Measurements from ENCODE around the gene KIAA0753. TPM values are rescaled to one million over a fixed set of nuclear protein-coding genes. Genes with fewer than 3 reads are reported as not detected.

Gene KIAA0753
- total and polyA plus RNA-seq, 10 of the 15 experiments (the other 5 are each of a cell fraction or from before 2014, with no cell fraction given): 2.2 to 15.2 (median 7.7) TPM

GRCh38 chr17:6638046-6638908, 2.2 kb downstream of the KIAA0753 start:
- in situ Hi-C loops (cut with MboI): no loop called here
- BruUV-seq (replicated peaks): no TSS peak
- Histone ChIP-seq H3K4me1 (ENCODE audit: control insufficient read depth, insufficient read depth, low read length) (peaks cover 11% of the 10 kb centered on the region; the same call in 1 of the 2 replicates), H4K20me1 (ENCODE audit: control insufficient read depth, insufficient read depth) (no peaks in the 10 kb centered on the region), H3K36me3 (ENCODE audit: control insufficient read depth in 2 of 2, insufficient read depth in 2 of 2, low read length in 1 of 2) (peaks cover 0 to 8% of the 10 kb centered on the region in 2 experiments; a peak in 1 of 4 replicates), H3K9ac (ENCODE audit: control insufficient read depth, insufficient read depth, low read length) (no peak overlapping the region), H3K9me3 (replicated peaks; ENCODE audit: control insufficient read depth, insufficient read depth, low read length) (no peaks in the 10 kb centered on the region; the same call in 2 of the 3 replicates), H3K79me2 (ENCODE audit: control insufficient read depth, insufficient read depth, low read length) (peaks cover 33% of the 10 kb centered on the region), H3K27ac (ENCODE audit: control insufficient read depth, insufficient read depth) (no peak overlapping the region), H3K4me3 (no peak overlapping the region), H3K27me3 (replicated peaks in 1 of 2; ENCODE audit: control insufficient read depth in 2 of 2, insufficient read depth in 2 of 2, low read length in 1 of 2) (no peaks in the 10 kb centered on the region), H2AFZ (ENCODE audit: control insufficient read depth, low read depth, low read length) (no peak overlapping the region), H3K4me2 (ENCODE audit: control insufficient read depth, insufficient read depth) (peak overlapping the region; percentile 88)
- FAIRE-seq: no peak
- TF ChIP-seq ZNF592 (IDR thresholded peaks at IDR 0.05): no peak
- TF ChIP-seq RUNX3 (IDR thresholded peaks at IDR 0.05; ENCODE audit: low read length): 0 out of 2 replicates have a peak, but pooled peaks have one; percentile 17
- TF ChIP-seq PML (IDR thresholded peaks at IDR 0.05; ENCODE audit: low read length): no peak
- 71% methylated on average over 24 of the region's 24 CpGs for WGBS (ENCODE audit: insufficient coverage, insufficient replicate concordance, low lambda C conversion rate, missing lambda C conversion rate)
- CTCF ChIA-PET: no interaction called here
- RAD21 ChIA-PET (ENCODE audit: unreplicated experiment): no interaction called here
- ATAC-seq: no peak
- intact Hi-C loops (cut with micrococcal nuclease; ENCODE audit: unreplicated experiment): no loop called here
- POLR2A ChIA-PET: interaction anchor here (0.6 to 1.0 kb wide), 2 partner anchors 28 to 165 kb away, joined by 3 to 7 read pairs; no protein-coding TSS in a partner anchor
- no peak for DNase-seq (ENCODE audit: low read depth, low spot score)
- SMC1A ChIA-PET (ENCODE audit: uncharacterized antibody, unreplicated experiment): no interaction called here
